Measurements from ENCODE around the gene NCKAP5.

DNA sequence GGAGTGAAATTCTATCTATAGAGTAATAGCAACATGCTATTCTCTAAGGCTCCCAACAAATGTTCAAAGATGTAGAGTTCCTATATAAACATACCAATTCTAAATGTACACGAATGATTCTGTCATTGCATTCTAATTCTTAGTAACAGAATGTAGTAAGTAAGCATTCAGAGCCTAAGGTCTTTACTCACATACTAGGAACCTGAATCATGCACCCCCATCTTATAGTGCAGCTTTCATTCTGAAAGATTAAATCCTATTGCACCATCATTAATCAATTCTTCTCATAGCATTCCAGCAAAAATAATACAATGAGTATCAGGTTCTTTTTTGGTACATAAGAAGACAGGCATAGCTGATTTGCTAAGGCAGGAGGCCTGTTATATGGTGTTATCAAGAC is 230.0 kb downstream of the NCKAP5 start:
- TF ChIP-seq, protein P1, sequence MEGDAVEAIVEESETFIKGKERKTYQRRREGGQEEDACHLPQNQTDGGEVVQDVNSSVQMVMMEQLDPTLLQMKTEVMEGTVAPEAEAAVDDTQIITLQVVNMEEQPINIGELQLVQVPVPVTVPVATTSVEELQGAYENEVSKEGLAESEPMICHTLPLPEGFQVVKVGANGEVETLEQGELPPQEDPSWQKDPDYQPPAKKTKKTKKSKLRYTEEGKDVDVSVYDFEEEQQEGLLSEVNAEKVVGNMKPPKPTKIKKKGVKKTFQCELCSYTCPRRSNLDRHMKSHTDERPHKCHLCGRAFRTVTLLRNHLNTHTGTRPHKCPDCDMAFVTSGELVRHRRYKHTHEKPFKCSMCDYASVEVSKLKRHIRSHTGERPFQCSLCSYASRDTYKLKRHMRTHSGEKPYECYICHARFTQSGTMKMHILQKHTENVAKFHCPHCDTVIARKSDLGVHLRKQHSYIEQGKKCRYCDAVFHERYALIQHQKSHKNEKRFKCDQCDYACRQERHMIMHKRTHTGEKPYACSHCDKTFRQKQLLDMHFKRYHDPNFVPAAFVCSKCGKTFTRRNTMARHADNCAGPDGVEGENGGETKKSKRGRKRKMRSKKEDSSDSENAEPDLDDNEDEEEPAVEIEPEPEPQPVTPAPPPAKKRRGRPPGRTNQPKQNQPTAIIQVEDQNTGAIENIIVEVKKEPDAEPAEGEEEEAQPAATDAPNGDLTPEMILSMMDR (IDR thresholded peaks at IDR 0.05), result no peak
- no peak for TF ChIP-seq POLR2A (IDR thresholded peaks at IDR 0.05)

Measured in prostate gland (tissue), 2 donors.